GM21423 (cell line): Measurements from ENCODE around the gene P2RY6.
"Not testable (repeated sequence)": the region's sequence is repeated elsewhere in the genome, so short reads cannot be mapped to it uniquely, and the experiment has no call there.

Experiments used
- ATAC-seq: cut with Tn5 transposase; IDR thresholded peaks from one replicate; pipeline ENCODE4 v1.9.1; 2021; ENCODE audit warnings: mild to moderate bottlenecking, moderate library complexity; ENCODE audit not compliant: unreplicated experiment

P2RY6 gene

GRCh38 chr11:73259406-73260126, 12.6 kb upstream of the P2RY6 start:
- ATAC-seq = no peak

GRCh38 chr11:73260127-73260457, 12.0 kb upstream of the P2RY6 start:
- ATAC-seq = no peak

GRCh38 chr11:73262851-73263495, 9.2 kb upstream of the P2RY6 start:
- no peak for ATAC-seq

- no peak for ATAC-seq
Observed at GRCh38 chr11:73263640-73264039, 8.5 kb upstream of the P2RY6 start.

GRCh38 chr11:73265278-73265810, 6.8 kb upstream of the P2RY6 start:
- no peak for ATAC-seq

- no peak for ATAC-seq
Observed at GRCh38 chr11:73265853-73266645, 6.1 kb upstream of the P2RY6 start.

- no peak for ATAC-seq
Observed at GRCh38 chr11:73266646-73267020, 5.5 kb upstream of the P2RY6 start.

- no peak for ATAC-seq
Observed at GRCh38 chr11:73267122-73267846, 4.9 kb upstream of the P2RY6 start.

GRCh38 chr11:73267906-73268540, 4.1 kb upstream of the P2RY6 start:
- no peak for ATAC-seq

- ATAC-seq = no peak
Observed at GRCh38 chr11:73268671-73269271, 3.4 kb upstream of the P2RY6 start.

- no peak for ATAC-seq
Observed at GRCh38 chr11:73269459-73270015, 2.6 kb upstream of the P2RY6 start.

GRCh38 chr11:73270016-73270854, 1.9 kb upstream of the P2RY6 start:
- no peak for ATAC-seq

- no peak for ATAC-seq
Observed at GRCh38 chr11:73270855-73271477, 1.2 kb upstream of the P2RY6 start.

GRCh38 chr11:73271478-73271865, 666 bp upstream of the P2RY6 start:
- ATAC-seq = not testable (repeated sequence)

GRCh38 chr11:73272680-73273038, 521 bp downstream of the P2RY6 start:
- no peak for ATAC-seq

GRCh38 chr11:73273222-73273895, 1.2 kb downstream of the P2RY6 start:
- ATAC-seq = no peak

GRCh38 chr11:73274191-73274590, 2.1 kb downstream of the P2RY6 start:
- ATAC-seq = not testable (repeated sequence)

- ATAC-seq = no peak
Observed at GRCh38 chr11:73274722-73275380, 2.7 kb downstream of the P2RY6 start.
